Ishikawa (cell line): ENCODE results near the gene CRYBA4.

Experiments used
- CREB1 ChIP-seq: IDR thresholded peaks from 2 replicates; pipeline ENCODE4 v1.6.1; 2012; ENCODE audit warnings: low read depth
- EGR1 ChIP-seq: IDR thresholded peaks from 2 replicates; pipeline ENCODE4 v1.6.1; 2012
- EP300 ChIP-seq: IDR thresholded peaks from 2 replicates; pipeline ENCODE4 v1.6.1; 2012; ENCODE audit warnings: borderline replicate concordance
- RAD21 ChIP-seq: IDR thresholded peaks from 2 replicates; pipeline ENCODE4 v1.6.1; 2012; ENCODE audit warnings: low read depth
- REST ChIP-seq: IDR thresholded peaks from 2 replicates; pipeline ENCODE4 v1.6.1; 2012; ENCODE audit warnings: low read depth, mild to moderate bottlenecking
- TAF1 ChIP-seq: IDR thresholded peaks from 2 replicates; pipeline ENCODE4 v1.6.1; 2012; ENCODE audit warnings: low read depth, mild to moderate bottlenecking
- TEAD4 ChIP-seq: IDR thresholded peaks from 2 replicates; pipeline ENCODE4 v1.6.1; 2012
- YY1 ChIP-seq: IDR thresholded peaks from 2 replicates; pipeline ENCODE4 v1.6.1; 2012; ENCODE audit warnings: low read depth

GRCh38 chr22:26609287-26609686, 12.5 kb upstream of the CRYBA4 start:
- TF ChIP-seq EP300 (no peak), TEAD4 (no peak), YY1 (no peak), TAF1 (no peak), CREB1 (no peak), REST (no peak), RAD21 (no peak), EGR1 (no peak)
